Measurements from ENCODE around the gene AP1B1.

GRCh38 chr22:29394931-29395581 is 6.7 kb upstream of the AP1B1 start:
- TF ChIP-seq, protein P1, sequence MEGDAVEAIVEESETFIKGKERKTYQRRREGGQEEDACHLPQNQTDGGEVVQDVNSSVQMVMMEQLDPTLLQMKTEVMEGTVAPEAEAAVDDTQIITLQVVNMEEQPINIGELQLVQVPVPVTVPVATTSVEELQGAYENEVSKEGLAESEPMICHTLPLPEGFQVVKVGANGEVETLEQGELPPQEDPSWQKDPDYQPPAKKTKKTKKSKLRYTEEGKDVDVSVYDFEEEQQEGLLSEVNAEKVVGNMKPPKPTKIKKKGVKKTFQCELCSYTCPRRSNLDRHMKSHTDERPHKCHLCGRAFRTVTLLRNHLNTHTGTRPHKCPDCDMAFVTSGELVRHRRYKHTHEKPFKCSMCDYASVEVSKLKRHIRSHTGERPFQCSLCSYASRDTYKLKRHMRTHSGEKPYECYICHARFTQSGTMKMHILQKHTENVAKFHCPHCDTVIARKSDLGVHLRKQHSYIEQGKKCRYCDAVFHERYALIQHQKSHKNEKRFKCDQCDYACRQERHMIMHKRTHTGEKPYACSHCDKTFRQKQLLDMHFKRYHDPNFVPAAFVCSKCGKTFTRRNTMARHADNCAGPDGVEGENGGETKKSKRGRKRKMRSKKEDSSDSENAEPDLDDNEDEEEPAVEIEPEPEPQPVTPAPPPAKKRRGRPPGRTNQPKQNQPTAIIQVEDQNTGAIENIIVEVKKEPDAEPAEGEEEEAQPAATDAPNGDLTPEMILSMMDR (conservative IDR thresholded peaks at IDR 0.05 in 1 of 2, IDR thresholded peaks at IDR 0.05 in 1 of 2; ENCODE audit: extremely low read depth in 1 of 2, insufficient read depth in 1 of 2, low read depth in 1 of 2, low read length in 2 of 2): peak; percentile 84 to 89
- no peak for TF ChIP-seq EZH2 (IDR thresholded peaks at IDR 0.05; ENCODE audit: borderline replicate concordance, low read length)

All from mammary epithelial cell (primary cell).